Measurements from ENCODE around the gene PTCD3.

Gene PTCD3

DNA sequence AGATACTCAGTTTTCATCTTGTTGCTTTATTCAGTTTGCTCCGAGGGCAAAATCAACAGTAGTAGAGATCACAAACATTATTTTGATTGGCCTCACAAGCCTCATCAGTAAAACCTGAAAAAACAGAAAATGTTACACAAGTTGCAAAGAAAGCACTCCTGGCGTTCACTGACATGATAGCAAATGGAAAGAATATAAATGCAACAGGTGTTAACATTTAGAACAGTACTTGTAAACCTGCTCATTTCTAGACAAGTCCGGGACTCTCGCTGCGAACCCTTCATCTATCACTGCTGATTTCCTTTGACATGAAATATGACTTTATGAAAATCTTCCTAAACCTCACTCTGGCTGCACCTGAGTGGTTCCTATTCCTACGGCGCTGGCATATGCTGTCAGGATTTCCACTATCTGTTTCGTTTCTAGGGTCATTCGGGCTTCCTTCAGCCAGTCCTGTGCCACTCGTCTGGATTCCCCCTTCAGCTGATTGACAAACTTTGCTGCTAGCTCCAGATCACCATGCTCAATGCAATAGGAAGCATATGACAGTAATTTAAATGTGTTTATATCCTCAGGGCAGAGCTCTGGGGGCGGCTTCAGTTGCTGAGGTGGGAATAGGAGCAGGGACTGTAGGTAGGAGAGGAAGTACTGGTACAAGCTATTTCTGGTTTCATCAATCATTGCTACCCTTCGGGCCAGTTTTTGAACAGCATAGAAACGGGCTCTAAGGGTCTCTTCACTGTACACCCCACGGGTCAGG, 38.1 kb downstream of the PTCD3 start:
- no peak for DNase-seq (ENCODE audit: low spot score)

DNA sequence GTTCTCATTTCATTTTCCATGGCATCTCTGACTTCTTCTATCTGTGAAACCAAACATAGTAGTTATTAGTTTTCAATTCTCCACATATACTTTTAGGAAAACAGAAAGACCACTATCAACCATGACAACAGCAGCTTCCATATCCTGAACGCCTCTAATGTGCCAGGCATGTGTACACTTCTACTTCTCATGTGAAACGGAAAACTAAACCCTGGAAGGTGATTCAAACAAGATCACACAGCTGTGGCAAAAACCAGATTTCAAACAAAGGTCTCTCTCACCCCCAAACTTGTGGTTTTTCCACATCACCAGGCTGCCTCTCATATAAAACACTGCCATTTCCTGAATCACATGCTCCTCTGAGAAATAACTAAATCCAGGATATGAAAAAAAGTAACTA, 41.8 kb downstream of the PTCD3 start:
- no peak for DNase-seq (ENCODE audit: low spot score)

DNA sequence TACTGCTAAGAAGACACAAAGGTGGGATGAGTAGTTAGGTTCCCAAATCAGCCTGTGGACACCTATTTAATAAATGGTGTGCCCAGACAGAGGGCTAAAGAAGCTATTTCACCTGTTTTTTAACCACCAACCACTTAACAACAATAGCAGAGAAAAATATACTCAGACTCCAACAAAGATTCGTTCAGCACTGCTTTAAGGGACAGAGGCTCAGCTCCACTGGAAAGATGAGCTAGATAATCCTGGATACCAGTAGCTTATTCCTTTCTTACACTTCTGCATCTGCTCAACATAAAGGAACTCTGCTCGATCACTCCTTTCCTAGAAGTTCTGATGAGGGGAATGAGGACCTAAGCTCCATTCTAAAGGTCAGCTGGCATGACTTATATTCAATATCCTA, 44.5 kb downstream of the PTCD3 start:
- no peak for DNase-seq (ENCODE audit: low spot score)

DNA sequence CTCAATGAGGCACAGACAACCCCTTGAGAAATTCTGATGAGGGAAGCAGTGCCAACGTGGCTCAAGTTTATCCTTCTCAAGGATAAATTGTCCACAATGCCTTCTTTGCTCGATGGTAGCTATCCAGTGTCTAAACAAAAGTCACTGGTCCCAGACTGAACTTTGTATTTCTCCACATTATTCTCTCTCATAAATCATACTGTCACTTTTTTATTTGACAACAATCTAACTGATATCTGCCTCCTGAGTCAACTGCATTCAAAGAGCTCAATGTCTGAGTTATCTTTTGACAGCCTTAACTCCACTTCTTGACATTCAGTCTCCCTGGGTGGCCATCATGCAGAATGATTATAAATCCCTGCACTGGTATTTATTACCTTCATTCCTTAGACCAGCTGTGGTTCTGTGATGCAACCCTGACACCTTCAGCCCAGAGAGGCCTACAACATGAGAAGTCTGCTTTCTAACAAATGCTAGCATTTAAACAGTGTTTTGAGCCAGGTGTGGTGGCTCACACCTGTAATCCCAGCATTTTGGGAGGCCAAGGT, 51.0 kb downstream of the PTCD3 start:
- no peak for DNase-seq (ENCODE audit: low spot score)

DNA sequence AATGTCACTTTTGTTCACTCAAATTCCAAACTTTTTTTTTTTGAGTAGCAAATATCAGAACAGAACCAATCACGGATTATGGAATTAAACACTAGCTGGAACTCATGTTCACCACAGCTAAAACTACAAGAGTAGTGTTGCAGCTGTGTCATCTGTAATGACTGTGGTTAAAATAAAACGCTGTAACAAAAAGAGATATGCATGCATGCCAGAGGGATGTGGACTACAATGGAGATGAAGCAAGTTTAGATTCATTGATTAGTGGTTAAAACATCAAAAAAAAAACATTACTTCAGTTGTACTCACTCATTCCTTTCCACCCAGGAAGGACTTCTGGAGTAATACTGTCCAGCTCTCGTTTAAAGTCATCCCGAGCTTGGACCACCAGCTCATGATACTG, 52.3 kb downstream of the PTCD3 start:
- no peak for DNase-seq (ENCODE audit: low spot score)

DNA sequence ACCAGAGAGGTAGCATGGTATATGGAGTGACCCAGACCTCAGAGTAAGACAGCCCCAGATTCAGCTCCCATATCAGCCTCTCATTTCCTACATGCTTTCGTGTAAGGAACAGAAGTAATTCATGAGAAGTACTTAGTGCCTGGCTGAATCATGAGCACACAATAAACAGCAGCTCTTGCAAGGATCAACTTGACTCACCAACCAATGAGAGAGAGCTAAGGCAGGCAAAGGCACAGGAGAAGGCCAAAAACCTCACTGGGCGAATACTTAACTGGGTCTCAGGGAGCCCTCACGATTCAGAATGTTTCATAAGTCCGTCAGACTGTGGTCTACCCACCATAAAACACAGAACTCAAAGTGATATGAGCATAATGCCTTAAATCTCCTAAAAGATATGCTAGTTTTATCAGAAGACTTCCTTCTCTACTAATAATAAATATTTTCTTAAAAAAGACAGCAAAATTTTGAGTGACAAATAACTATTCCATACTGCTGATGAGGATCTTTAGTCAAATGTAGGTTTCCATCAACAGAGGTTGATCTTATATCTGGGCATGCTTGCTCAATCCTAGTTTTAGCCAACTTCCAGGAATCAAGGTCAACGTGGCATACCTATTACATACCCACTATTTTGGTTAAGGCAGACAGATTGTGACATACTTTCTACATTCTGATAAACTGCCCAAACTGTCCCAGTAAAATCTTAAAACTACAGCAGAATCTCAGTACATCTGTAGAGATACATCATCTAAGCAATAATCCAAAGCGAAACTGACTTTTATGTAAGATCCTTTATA, 54.3 kb downstream of the PTCD3 start:
- no peak for DNase-seq (ENCODE audit: low spot score)

DNA sequence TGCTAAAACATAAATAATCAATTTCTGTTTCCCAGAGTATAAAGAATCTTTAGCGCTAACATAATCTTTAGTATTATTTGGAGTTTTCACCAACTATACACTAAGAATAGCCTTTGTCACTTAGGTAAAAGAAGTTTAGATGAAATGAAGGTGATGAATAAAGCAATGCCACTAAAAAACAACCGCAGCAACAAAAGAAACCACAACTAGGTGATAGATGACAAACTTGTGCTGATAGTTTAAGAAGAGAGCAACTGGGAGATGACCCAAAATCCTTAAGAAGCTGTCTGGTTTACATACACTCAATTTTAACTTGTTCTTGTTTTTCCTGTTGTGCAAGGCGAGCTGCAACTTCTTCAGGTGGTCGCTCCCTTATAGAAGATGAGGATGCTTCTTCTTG, 64.4 kb downstream of the PTCD3 start:
- no peak for DNase-seq (ENCODE audit: low spot score)

GRCh38 chr2:86171295-86171694, 65.3 kb downstream of the PTCD3 start:
- no peak for DNase-seq (ENCODE audit: low spot score)

DNA sequence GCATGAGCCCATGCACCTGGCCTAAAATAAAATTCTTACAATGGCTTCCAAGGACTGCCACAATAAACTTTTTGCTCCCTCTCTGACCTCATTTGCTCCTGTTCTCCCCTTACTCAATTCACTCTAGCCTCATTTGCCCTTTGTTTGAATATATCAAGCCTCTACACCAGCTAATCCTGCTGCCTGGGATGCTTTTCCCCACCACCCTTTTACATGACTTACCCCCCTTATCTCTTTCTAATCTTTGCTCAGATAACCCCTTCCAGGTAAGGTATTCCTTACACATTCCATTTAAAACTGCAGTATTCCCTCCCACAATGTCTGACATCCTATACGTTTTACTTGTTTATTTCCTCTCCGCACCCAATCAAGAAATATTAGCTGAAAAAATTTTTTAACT, 66.6 kb downstream of the PTCD3 start:
- DNase-seq (ENCODE audit: low spot score), result no peak

DNA sequence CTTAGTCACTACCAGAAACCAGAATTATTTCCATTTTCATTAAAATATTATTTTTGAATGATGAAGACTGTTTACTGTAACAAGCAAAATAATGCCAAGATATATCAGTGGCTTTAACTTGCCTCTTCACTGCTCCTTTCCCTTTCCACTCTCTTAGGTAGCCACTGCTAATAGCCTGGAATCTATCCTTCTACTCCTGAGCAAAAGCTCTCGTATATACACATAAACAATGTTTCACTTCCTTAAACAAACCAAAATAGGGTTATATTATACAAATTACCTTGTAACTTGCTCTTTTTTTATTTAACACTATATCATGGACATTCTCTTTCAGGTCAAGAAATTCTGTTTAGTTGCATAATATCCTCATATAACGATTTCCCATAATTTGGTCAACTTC, 68.4 kb downstream of the PTCD3 start:
- no peak for DNase-seq (ENCODE audit: low spot score)

DNA sequence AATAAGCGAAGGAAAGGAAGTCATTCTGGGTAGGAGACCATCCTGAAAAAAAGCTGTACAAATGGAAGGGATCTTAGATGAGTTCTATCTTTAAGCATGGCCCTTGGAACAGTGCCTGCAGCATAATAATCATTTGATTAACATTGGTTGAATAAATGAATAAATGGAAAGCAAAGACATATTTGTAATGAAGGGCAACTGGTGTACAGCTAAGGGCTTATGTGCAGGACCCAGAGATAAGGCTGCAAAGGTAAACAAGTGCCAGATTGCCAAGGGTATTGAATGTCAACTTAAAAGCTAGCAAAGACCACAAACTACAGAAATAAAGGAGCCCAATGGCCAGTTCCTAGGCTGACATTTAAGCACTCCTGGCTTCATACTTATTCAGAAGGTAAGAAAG, 69.8 kb downstream of the PTCD3 start:
- DNase-seq (ENCODE audit: low spot score), result no peak

DNA sequence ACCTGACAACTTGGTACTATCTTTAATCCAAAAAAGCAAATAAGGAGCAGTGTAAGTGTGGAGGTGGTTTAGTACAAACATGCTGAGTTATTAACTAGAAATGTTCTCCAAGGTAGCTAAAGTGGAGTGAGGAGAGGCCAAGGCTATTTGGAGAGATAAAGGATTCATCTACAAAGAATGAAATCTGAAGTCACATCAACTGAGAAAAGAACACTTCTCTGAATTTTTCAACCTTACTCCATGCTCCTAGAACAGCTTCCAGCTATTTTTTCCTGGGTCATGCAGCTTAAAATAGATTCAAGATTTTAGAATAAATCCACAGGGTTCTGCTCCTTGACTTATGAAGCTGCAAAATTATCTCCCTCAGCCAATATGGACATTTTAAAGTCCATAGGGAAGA, 70.6 kb downstream of the PTCD3 start:
- DNase-seq (ENCODE audit: low spot score), result no peak

- no peak for DNase-seq (ENCODE audit: low spot score)
These were observed 79.6 kb downstream of the PTCD3 start for GRCh38 chr2:86185517-86186212.

DNA sequence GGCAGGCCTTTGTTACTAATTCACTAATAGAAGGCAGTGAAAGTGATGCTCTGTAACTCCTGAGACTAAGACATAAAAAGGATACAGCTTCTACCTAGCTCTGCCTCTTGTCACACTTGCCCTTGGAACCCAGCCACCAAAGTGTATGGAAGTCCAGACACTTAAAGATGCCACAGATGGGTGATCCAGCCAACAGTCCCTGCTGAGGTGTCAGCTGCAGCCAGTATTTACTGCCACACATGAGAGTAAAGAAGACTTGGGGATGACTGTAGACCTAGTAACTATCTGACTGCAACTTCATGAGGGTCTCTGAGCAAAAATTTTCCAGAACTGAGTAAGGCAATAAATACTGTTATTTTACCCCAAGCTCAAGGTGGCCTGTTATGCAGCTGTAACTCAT, 80.4 kb downstream of the PTCD3 start:
- no peak for DNase-seq (ENCODE audit: low spot score)

DNA sequence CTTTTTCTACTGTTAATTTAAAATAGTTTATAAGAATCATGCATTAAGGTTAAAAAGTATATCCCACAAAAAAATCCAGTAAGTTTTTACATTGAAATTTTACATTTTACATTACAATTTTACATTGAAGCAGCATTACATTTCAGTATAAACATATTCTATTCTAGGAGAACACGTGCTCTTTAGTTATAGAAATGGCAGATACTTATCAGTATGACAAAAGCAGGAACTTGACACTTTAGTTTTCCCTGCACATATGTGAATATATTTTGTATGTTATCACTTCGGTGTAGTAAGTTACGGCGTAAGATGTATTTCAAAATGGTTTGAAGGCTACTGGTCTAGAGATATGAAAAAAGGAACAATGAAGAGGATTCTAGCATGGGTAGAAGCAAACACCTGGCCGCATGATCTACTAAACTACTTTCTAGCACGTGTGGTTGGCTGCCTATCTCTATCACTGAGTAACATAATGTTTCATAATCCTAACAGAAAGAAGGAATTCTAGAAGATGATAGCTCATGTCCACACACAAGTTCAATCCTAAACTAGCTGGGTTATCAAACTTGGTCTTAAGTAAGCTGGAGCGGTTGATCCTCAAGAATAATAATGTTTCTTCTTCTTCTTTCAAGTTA, 83.9 kb downstream of the PTCD3 start:
- no peak for DNase-seq (ENCODE audit: low spot score)

All from AG20443 (cell line).